ENCODE measurements around the gene FNBP1.

GRCh38 chr9:129918296-129918950, 124.6 kb downstream of the FNBP1 start:
- no peak for TF ChIP-seq EZH2phosphoT487 (IDR thresholded peaks at IDR 0.05; ENCODE audit: borderline replicate concordance, low read depth)
- no peak for TF ChIP-seq CTCF (IDR thresholded peaks at IDR 0.05)
- no peak for TF ChIP-seq SIN3A (IDR thresholded peaks at IDR 0.05; ENCODE audit: borderline replicate concordance, low read depth, low read length)
- no peak for TF ChIP-seq SMC3 (IDR thresholded peaks at IDR 0.05; ENCODE audit: low read depth, low read length)
- TF ChIP-seq NFIC (IDR thresholded peaks at IDR 0.05; ENCODE audit: borderline replicate concordance), result no peak
- TF ChIP-seq USF1 (IDR thresholded peaks at IDR 0.05; ENCODE audit: borderline replicate concordance, low read depth), result no peak
- no peak for TF ChIP-seq CHD2 (IDR thresholded peaks at IDR 0.05; ENCODE audit: low read length, partially characterized antibody)
- no peak for TF ChIP-seq NRF1 (IDR thresholded peaks at IDR 0.05; ENCODE audit: low read depth, low read length)
- no peak for TF ChIP-seq YY1 (IDR thresholded peaks at IDR 0.05; ENCODE audit: low read depth)
- no peak for TF ChIP-seq TCF12 (IDR thresholded peaks at IDR 0.05)
- no peak for TF ChIP-seq TAF1 (IDR thresholded peaks at IDR 0.05; ENCODE audit: borderline replicate concordance, low read depth, low read length)
- no peak for TF ChIP-seq REST (IDR thresholded peaks at IDR 0.05; ENCODE audit: low read depth, low read length)
- TF ChIP-seq EP300 (IDR thresholded peaks at IDR 0.05; ENCODE audit: borderline replicate concordance in 1 of 2, low read depth in 1 of 2, low read length in 1 of 2), result no peak
